HepG2 (cell line): ENCODE data around the gene MT1A. TPM values are rescaled to one million over a fixed set of nuclear protein-coding genes. Genes with fewer than 3 reads are reported as not detected.

Experiments
- ATAC-seq: fragments of 200-7000 bp; cut with Tn5 transposase; 3 replicates; pipeline ENCODE4 v1.9.1; 2020; ENCODE audit warnings: mild to moderate bottlenecking, moderate library complexity
- BruUV-seq: library from RNA; stranded (reverse); fragments of 400-500 nt; replicated peaks from 2 replicates; lab custom pipeline; 2021; lab: Mats Ljungman, UMichigan
- CTCF ChIA-PET: fragments of 300-600 bp; formaldehyde crosslinking; extraction: SDS; loops from one replicate; lab custom pipeline; 2021; ENCODE audit warnings: low total read pairs, inconsistent platforms, low intra/inter-chr PET ratio; lab: Yijun Ruan, JAX
- POLR2A ChIA-PET: fragments of 350-600 bp; sonication (Branson Sonifier 250); formaldehyde crosslinking; loops from one replicate; lab custom pipeline; 2020; ENCODE audit warnings: antibody characterized with exemption, inconsistent platforms; lab: Yijun Ruan, JAX
- DNase-seq: peaks from one replicate; pipeline ENCODE4 v3.0.0-alpha.2; 2015; ENCODE audit warnings: low spot score
- FAIRE-seq: peaks from 3 replicates; lab custom pipeline; 2011; peaks lifted over from hg19 to GRCh38; lab: Jason Lieb, UNC
- H2AFZ ChIP-seq: one replicate; pipeline ENCODE4 v1.6.1; 2011; ENCODE audit warnings: low read length, inconsistent platforms
- H3K27ac ChIP-seq: fragments of 300-600 bp; 3 replicates; pipeline ENCODE4 v1.8.0; 2011; ENCODE audit warnings: mixed run types, mild to moderate bottlenecking, mixed read lengths, low read length, inconsistent platforms; ENCODE audit not compliant: insufficient read depth; ENCODE audit errors: extremely low read length
- H3K27me3 ChIP-seq, 2 experiments: fragments of 200-600 bp in 1 of 2; 2 replicates in 1 of 2; 3 replicates in 1 of 2; pipeline versions ENCODE4 v1.6.0 to v1.8.0; 2011; ENCODE audit warnings: low read length in 2 of 2, mild to moderate bottlenecking in 2 of 2, moderate library complexity in 2 of 2, inconsistent platforms in 1 of 2; ENCODE audit not compliant: insufficient read depth in 2 of 2, control insufficient read depth in 1 of 2
- H3K36me3 ChIP-seq, 2 experiments: fragments of 200-600 bp in 1 of 2; replicated peaks in 1 of 2; 2 replicates in 1 of 2; 3 replicates in 1 of 2; pipeline versions ENCODE4 v1.5.1 to v1.8.0; 2011; ENCODE audit warnings: low read length in 2 of 2, inconsistent platforms in 1 of 2; ENCODE audit not compliant: insufficient read depth in 2 of 2, control insufficient read depth in 1 of 2
- H3K4me1 ChIP-seq: 2 replicates; pipeline ENCODE4 v1.5.1; 2012; ENCODE audit warnings: low read length, inconsistent platforms; ENCODE audit not compliant: insufficient read depth
- H3K4me2 ChIP-seq: 2 replicates; pipeline ENCODE4 v1.6.0; 2011; ENCODE audit warnings: low read depth, low read length, inconsistent platforms
- H3K4me3 ChIP-seq, 3 experiments: fragments of 200-600 bp in 1 of 3; sonication (generic), shearing (Covaris generic) in 1 of 3; replicated peaks in 1 of 3; 2 replicates each; pipeline ENCODE4 v1.5.1; 2011 to 2016; ENCODE audit warnings: low read length in 3 of 3, inconsistent platforms in 2 of 3, low read depth in 2 of 3, mild to moderate bottlenecking in 2 of 3, control low read depth in 1 of 3, mixed read lengths in 1 of 3; ENCODE audit not compliant: insufficient read depth in 1 of 3
- H3K79me2 ChIP-seq: one replicate; pipeline ENCODE4 v1.6.1; 2011; ENCODE audit warnings: low read length, inconsistent platforms; ENCODE audit not compliant: insufficient read depth
- H3K9ac ChIP-seq: 2 replicates; pipeline ENCODE4 v1.6.0; 2011; ENCODE audit warnings: mild to moderate bottlenecking, low read depth, low read length, inconsistent platforms; ENCODE audit not compliant: insufficient read depth
- H3K9me3 ChIP-seq: 2 replicates; pipeline ENCODE4 v1.5.1; 2012; ENCODE audit warnings: mild to moderate bottlenecking, low read length
- H4K20me1 ChIP-seq: 2 replicates; pipeline ENCODE4 v1.6.0; 2011; ENCODE audit warnings: inconsistent platforms, mild to moderate bottlenecking, low read length, moderate library complexity; ENCODE audit not compliant: insufficient read depth
- CEBPB ChIP-seq: IDR thresholded peaks from 2 replicates; pipeline ENCODE4 v1.6.1; 2011; ENCODE audit warnings: low read depth, low read length, improper control_type of control experiment, borderline replicate concordance
- IKZF5 ChIP-seq: IDR thresholded peaks from 2 replicates; pipeline ENCODE4 v1.6.1; 2018; ENCODE audit warnings: missing genetic modification reagents, mild to moderate bottlenecking, missing compliant biosample characterization
- MLX ChIP-seq: IDR thresholded peaks from 2 replicates; pipeline ENCODE4 v1.6.1; 2016
- SAP130 ChIP-seq: IDR thresholded peaks from 2 replicates; pipeline ENCODE4 v1.6.1; 2016; ENCODE audit warnings: low read depth
- ZBTB25 ChIP-seq: IDR thresholded peaks from 2 replicates; pipeline ENCODE4 v1.6.1; 2018; ENCODE audit warnings: missing genetic modification reagents
- ZMAT3 ChIP-seq: sonication (generic); formaldehyde crosslinking; conservative IDR thresholded peaks from 2 replicates; pipeline ENCODE4 v1.7.0; 2021; ENCODE audit warnings: missing genetic modification reagents
- ZNF101 ChIP-seq: sonication (generic); formaldehyde crosslinking; IDR thresholded peaks from 2 replicates; pipeline ENCODE4 v1.4.0; 2020; ENCODE audit warnings: mild to moderate bottlenecking, low read depth, missing genetic modification reagents, borderline replicate concordance
- ZNF280B ChIP-seq: sonication (generic); formaldehyde crosslinking; IDR thresholded peaks from 2 replicates; pipeline ENCODE4 v1.5.0; 2020; ENCODE audit warnings: missing genetic modification reagents, mild to moderate bottlenecking, borderline replicate concordance
- ZNF292 ChIP-seq: sonication (generic); formaldehyde crosslinking; IDR thresholded peaks from 2 replicates; pipeline ENCODE4 v1.8.1; 2022; ENCODE audit warnings: mild to moderate bottlenecking, low read depth, missing genetic modification reagents, borderline replicate concordance
- ZNF556 ChIP-seq: sonication (generic); formaldehyde crosslinking; IDR thresholded peaks from 2 replicates; pipeline ENCODE4 v1.4.0; 2020; ENCODE audit warnings: mild to moderate bottlenecking, missing genetic modification reagents, borderline replicate concordance
- ZNF605 ChIP-seq: sonication (generic); formaldehyde crosslinking; IDR thresholded peaks from 2 replicates; pipeline ENCODE4 v1.8.0; 2022; ENCODE audit warnings: mild to moderate bottlenecking, missing genetic modification reagents
- ZNF766 ChIP-seq: sonication (generic); formaldehyde crosslinking; IDR thresholded peaks from 2 replicates; pipeline ENCODE4 v1.5.0; 2020; ENCODE audit warnings: missing genetic modification reagents, borderline replicate concordance
- ZNF775 ChIP-seq: sonication (generic); formaldehyde crosslinking; IDR thresholded peaks from 2 replicates; pipeline ENCODE4 v1.4.0; 2020; ENCODE audit warnings: missing genetic modification reagents, mild to moderate bottlenecking, moderate library complexity, borderline replicate concordance
- WGBS: methylation state at CpG from one replicate; pipeline ENCODE4 v1.1.6; 2017; ENCODE audit warnings: low lambda C conversion rate; 5-methylcytosine and 5-hydroxymethylcytosine counted together
- in situ Hi-C: cut with HindIII; loops from 2 replicates; pipeline ENCODE4 v1.10.0; 2017; ENCODE audit warnings: low pct_unique_long_range_greater_than_20kb; ENCODE audit not compliant: extremely low pct_ligation_motif_present
- intact Hi-C: fragments of 100-400 bp; cut with micrococcal nuclease; formaldehyde crosslinking; loops from one replicate; pipeline ENCODE4 v1.10.0; 2022; ENCODE audit not compliant: unreplicated experiment
- polyA plus RNA-seq, 8 experiments: library from polyadenylated mRNA; depleted of rRNA in 3 of 8; stranded (reverse) in 7 of 8; unstranded in 1 of 8; fragments of >200 nt; fragmentation: Illumina TruSeq in 4 of 8; extraction: Trizol in 4 of 8; gene quantifications; 2 replicates each; pipeline versions ENCODE4 v1.2.1 to v1.2.3, GENCODE V29; 2011 to 2016; ENCODE audit warnings: low read depth in 4 of 8, missing spikeins in 1 of 8, mixed read lengths in 1 of 8; ENCODE audit not compliant: insufficient read depth in 1 of 8
- total RNA-seq, 5 experiments: library from RNA; depleted of rRNA; stranded (reverse); fragments of >200 nt; fragmentation: Illumina TruSeq; extraction: Trizol; gene quantifications; 2 replicates each; pipeline ENCODE4 v1.2.3, GENCODE V29; 2016; ENCODE audit warnings: low read depth in 1 of 5
- TF ChIP-seq, protein P1 (sequence below): sonication (generic); formaldehyde crosslinking; IDR thresholded peaks from 2 replicates; pipeline ENCODE4 v1.4.0; 2020; ENCODE audit warnings: missing genetic modification reagents, borderline replicate concordance
- TF ChIP-seq, protein P2 (sequence below), 2 experiments: fragments of 450-650 bp in 1 of 2; sonication (generic) in 1 of 2; formaldehyde crosslinking; IDR thresholded peaks; 2 replicates each; pipeline versions ENCODE4 v1.5.0 to v1.8.0; 2020 to 2022; ENCODE audit warnings: mild to moderate bottlenecking in 1 of 2, missing genetic modification reagents in 1 of 2

The MT1A gene
- total and polyA plus RNA-seq, 2 of the 13 experiments (the other 11 are each of a cell fraction or from before 2014, with no cell fraction given) = 8.3 to 10.4 TPM

- intact Hi-C loops = no loop called here
- no peak for ATAC-seq
- TF ChIP-seq SAP130 (peak; percentile 15; the same call in 1 of the 2 replicates), CEBPB (peak; percentile 8; the same call in 1 of the 2 replicates), ZNF280B (CRISPR knock-in tag) (no peak), MLX (no peak), ZBTB25 (CRISPR knock-in tag) (no peak), ZNF101 (CRISPR knock-in tag) (no peak), ZNF775 (CRISPR knock-in tag) (no peak), ZNF605 (CRISPR knock-in tag) (no peak), ZNF556 (CRISPR knock-in tag) (no peak), ZNF766 (no peak), ZMAT3 (CRISPR knock-in tag) (no peak), ZNF292 (no peak), IKZF5 (CRISPR knock-in tag) (no peak)
- TF ChIP-seq, protein P1, sequence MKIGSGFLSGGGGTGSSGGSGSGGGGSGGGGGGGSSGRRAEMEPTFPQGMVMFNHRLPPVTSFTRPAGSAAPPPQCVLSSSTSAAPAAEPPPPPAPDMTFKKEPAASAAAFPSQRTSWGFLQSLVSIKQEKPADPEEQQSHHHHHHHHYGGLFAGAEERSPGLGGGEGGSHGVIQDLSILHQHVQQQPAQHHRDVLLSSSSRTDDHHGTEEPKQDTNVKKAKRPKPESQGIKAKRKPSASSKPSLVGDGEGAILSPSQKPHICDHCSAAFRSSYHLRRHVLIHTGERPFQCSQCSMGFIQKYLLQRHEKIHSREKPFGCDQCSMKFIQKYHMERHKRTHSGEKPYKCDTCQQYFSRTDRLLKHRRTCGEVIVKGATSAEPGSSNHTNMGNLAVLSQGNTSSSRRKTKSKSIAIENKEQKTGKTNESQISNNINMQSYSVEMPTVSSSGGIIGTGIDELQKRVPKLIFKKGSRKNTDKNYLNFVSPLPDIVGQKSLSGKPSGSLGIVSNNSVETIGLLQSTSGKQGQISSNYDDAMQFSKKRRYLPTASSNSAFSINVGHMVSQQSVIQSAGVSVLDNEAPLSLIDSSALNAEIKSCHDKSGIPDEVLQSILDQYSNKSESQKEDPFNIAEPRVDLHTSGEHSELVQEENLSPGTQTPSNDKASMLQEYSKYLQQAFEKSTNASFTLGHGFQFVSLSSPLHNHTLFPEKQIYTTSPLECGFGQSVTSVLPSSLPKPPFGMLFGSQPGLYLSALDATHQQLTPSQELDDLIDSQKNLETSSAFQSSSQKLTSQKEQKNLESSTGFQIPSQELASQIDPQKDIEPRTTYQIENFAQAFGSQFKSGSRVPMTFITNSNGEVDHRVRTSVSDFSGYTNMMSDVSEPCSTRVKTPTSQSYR (CRISPR knock-in tag) = no peak
- TF ChIP-seq, protein P2, sequence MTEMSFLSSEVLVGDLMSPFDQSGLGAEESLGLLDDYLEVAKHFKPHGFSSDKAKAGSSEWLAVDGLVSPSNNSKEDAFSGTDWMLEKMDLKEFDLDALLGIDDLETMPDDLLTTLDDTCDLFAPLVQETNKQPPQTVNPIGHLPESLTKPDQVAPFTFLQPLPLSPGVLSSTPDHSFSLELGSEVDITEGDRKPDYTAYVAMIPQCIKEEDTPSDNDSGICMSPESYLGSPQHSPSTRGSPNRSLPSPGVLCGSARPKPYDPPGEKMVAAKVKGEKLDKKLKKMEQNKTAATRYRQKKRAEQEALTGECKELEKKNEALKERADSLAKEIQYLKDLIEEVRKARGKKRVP (CRISPR knock-in tag; IDR thresholded peaks at IDR 0.05) = peak in 1 of 2 experiments; percentile 33; a peak in 1 of 4 replicates
These were observed 41.4 kb downstream of the MT1A start for GRCh38 chr16:56679818-56680217.

More at GRCh38 chr16:56679818-56680217, 41.4 kb downstream of the MT1A start:
- Histone ChIP-seq H4K20me1 (no peaks in the 10 kb centered on the region), H3K36me3 (no peaks in the 10 kb centered on the region), H3K9me3 (no peaks in the 10 kb centered on the region), H3K4me1 (peaks cover 45% of the 10 kb centered on the region), H3K9ac (no peak overlapping the region), H3K4me3 (no peak overlapping the region), H3K79me2 (no peaks in the 10 kb centered on the region), H3K27me3 (peaks cover 0 to 20% of the 10 kb centered on the region in 2 experiments; a peak in 2 of 5 replicates), H3K27ac (no peak overlapping the region), H2AFZ (no peak overlapping the region), H3K4me2 (no peak overlapping the region)
- no peak for FAIRE-seq
- no TSS peak for BruUV-seq
- POLR2A ChIA-PET = interaction anchor here (1.0 kb wide), 1 partner anchor 73 kb away, joined by 3 read pairs; no protein-coding TSS in a partner anchor
- CTCF ChIA-PET = no interaction called here
- peak; percentile 23 for DNase-seq
- WGBS = 3% methylated on average over 6 of the region's 6 CpGs
- in situ Hi-C loops = no loop called here
